Panc1 (cell line): Measurements from ENCODE around the gene PLCXD1. TPM values are rescaled to one million over a fixed set of nuclear protein-coding genes. Genes with fewer than 3 reads are reported as not detected.
"Not testable (repeated sequence)": the region's sequence is repeated elsewhere in the genome, so short reads cannot be mapped to it uniquely, and the experiment has no call there.

Experiments used
- ATAC-seq: fragments of 200-7000 bp; cut with Tn5 transposase; 2 replicates; pipeline ENCODE4 v1.9.1; 2020; ENCODE audit warnings: mild to moderate bottlenecking, moderate library complexity
- BruUV-seq: library from RNA; stranded (reverse); fragments of 400-500 nt; replicated peaks from 2 replicates; lab custom pipeline; 2021; lab: Mats Ljungman, UMichigan
- CTCF ChIA-PET: fragments of 300-600 bp; sonication (Branson Sonifier 250); formaldehyde crosslinking; loops from one replicate; lab custom pipeline; 2022; ENCODE audit warnings: antibody characterized with exemption; lab: Charles Lee
- POLR2A ChIA-PET: fragments of 300-600 bp; sonication (Branson Sonifier 250); formaldehyde crosslinking; loops from one replicate; lab custom pipeline; 2022; ENCODE audit warnings: antibody characterized with exemption; lab: Charles Lee
- DNase-seq: peaks from one replicate; pipeline ENCODE4 v3.0.0-alpha.2; 2010; ENCODE audit warnings: low read depth, low spot score
- H3K27ac ChIP-seq: 2 replicates; pipeline ENCODE4 v1.5.1; 2011; ENCODE audit warnings: mild to moderate bottlenecking, low read length, inconsistent platforms
- H3K27me3 ChIP-seq: fragments of 200-500 bp; sonication (Bioruptor generic); 2 replicates; pipeline ENCODE4 v1.6.0; 2014; ENCODE audit warnings: low read length, inconsistent platforms; ENCODE audit not compliant: control insufficient read depth, insufficient read depth
- H3K36me3 ChIP-seq: fragments of 200-500 bp; sonication (Bioruptor generic); 2 replicates; pipeline ENCODE4 v1.5.1; 2014; ENCODE audit warnings: inconsistent platforms, mild to moderate bottlenecking, low read length, moderate library complexity; ENCODE audit not compliant: control insufficient read depth, insufficient read depth
- H3K4me1 ChIP-seq: 2 replicates; pipeline ENCODE4 v1.5.1; 2011; ENCODE audit warnings: inconsistent platforms, mild to moderate bottlenecking, low read length, moderate library complexity; ENCODE audit not compliant: control insufficient read depth, insufficient read depth
- H3K4me3 ChIP-seq, 2 experiments: 2 replicates each; pipeline ENCODE4 v1.5.1; 2011 to 2012; ENCODE audit warnings: low read depth in 2 of 2, low read length in 2 of 2, mild to moderate bottlenecking in 2 of 2, inconsistent platforms in 1 of 2, moderate library complexity in 1 of 2
- H3K9me3 ChIP-seq: fragments of 200-500 bp; sonication (Bioruptor generic); 2 replicates; pipeline ENCODE4 v1.5.1; 2014; ENCODE audit warnings: low read depth, mild to moderate bottlenecking, inconsistent platforms, low read length, moderate library complexity; ENCODE audit not compliant: control insufficient read depth, insufficient read depth
- CTCF ChIP-seq: fragments of 450-650 bp; IDR thresholded peaks from 2 replicates; pipeline ENCODE4 v1.5.1; 2017; ENCODE audit warnings: mild to moderate bottlenecking
- POLR2AphosphoS5 ChIP-seq: IDR thresholded peaks from 2 replicates; pipeline ENCODE4 v1.6.1; 2012; ENCODE audit warnings: mild to moderate bottlenecking, low read depth, low read length, moderate library complexity
- REST ChIP-seq, 2 experiments: IDR thresholded peaks; 2 replicates each; pipeline ENCODE4 v1.6.1; 2011 to 2012; ENCODE audit warnings: low read depth in 2 of 2, control low read depth in 1 of 2, low read length in 1 of 2, mild to moderate bottlenecking in 1 of 2, moderate library complexity in 1 of 2; ENCODE audit not compliant: insufficient read depth in 1 of 2
- SIN3A ChIP-seq: IDR thresholded peaks from 2 replicates; pipeline ENCODE4 v1.6.1; 2012; ENCODE audit warnings: low read depth, mild to moderate bottlenecking, low read length, moderate library complexity, borderline replicate concordance; ENCODE audit not compliant: insufficient read depth
- TCF7L2 ChIP-seq: IDR thresholded peaks from 2 replicates; pipeline ENCODE4 v1.6.1; 2011; ENCODE audit warnings: mild to moderate bottlenecking, low read depth, low read length, inconsistent platforms
- in situ Hi-C: cut with HindIII; loops from 2 replicates; pipeline ENCODE4 v1.10.0; 2016; ENCODE audit warnings: low sequenced_read_pairs, low pct_unique_long_range_greater_than_20kb
- intact Hi-C: fragments of 100-400 bp; cut with micrococcal nuclease; formaldehyde crosslinking; loops from one replicate; pipeline ENCODE4 v1.10.0; 2022; ENCODE audit not compliant: unreplicated experiment
- total RNA-seq: library from RNA; stranded (reverse); gene quantifications from one replicate; pipeline ENCODE4 v1.2.1, GENCODE V29; 2021; ENCODE audit not compliant: unreplicated experiment

Gene PLCXD1
- total RNA-seq, 1 experiment from 2014 or later = 54.9 TPM

GRCh38 chrX:276581-277201 lies 4.5 kb upstream of the PLCXD1 start:
- peak; percentile 27; the same call in 1 of the 2 replicates for ATAC-seq
- no peaks in the 10 kb centered on the region for H3K4me1 ChIP-seq
- TF ChIP-seq POLR2AphosphoS5 (no peak), REST (IDR thresholded peaks at IDR 0.05; ENCODE audit: insufficient read depth in 1 of 2, low read depth in 2 of 2, low read length in 1 of 2) (no peak), CTCF (no peak), TCF7L2 (no peak), SIN3A (no peak)
- H3K4me3 ChIP-seq = peak overlapping the region; percentile 46 to 51
- H3K27me3 ChIP-seq = no peaks in the 10 kb centered on the region
- intact Hi-C loops = no loop called here
- no TSS peak for BruUV-seq
- no peaks in the 10 kb centered on the region for H3K9me3 ChIP-seq
- ChIA-PET CTCF (no interaction called here), POLR2A (no interaction called here)
- no peaks in the 10 kb centered on the region for H3K36me3 ChIP-seq
- in situ Hi-C loops = no loop called here
- no peak for DNase-seq
- H3K27ac ChIP-seq = peak overlapping the region; percentile 54

- Histone ChIP-seq H3K4me3 (peak overlapping the region; percentile 29 to 43), H3K27ac (peak overlapping the region; percentile 89)
- H3K36me3 ChIP-seq, BruUV-seq, in situ Hi-C loops, H3K27me3 ChIP-seq, H3K4me1 ChIP-seq, intact Hi-C loops, H3K9me3 ChIP-seq, DNase-seq, CTCF ChIA-PET, POLR2A ChIA-PET: not testable (repeated sequence)
- ATAC-seq = peak; percentile 33; the same call in 1 of the 2 replicates
These were observed 1.2 kb upstream of the PLCXD1 start for GRCh38 chrX:279757-280604.

- in situ Hi-C loops, H3K36me3 ChIP-seq, CTCF ChIA-PET, H3K9me3 ChIP-seq, H3K4me1 ChIP-seq, BruUV-seq, H3K27me3 ChIP-seq, POLR2A ChIA-PET, H3K4me3 ChIP-seq, H3K27ac ChIP-seq, DNase-seq, intact Hi-C loops, ATAC-seq: not testable (repeated sequence)
These were observed 459 bp upstream of the PLCXD1 start for GRCh38 chrX:280722-281121.

GRCh38 chrX:282000-282681 lies 960 bp downstream of the PLCXD1 start:
- POLR2A ChIA-PET, ATAC-seq, H3K27me3 ChIP-seq, DNase-seq, CTCF ChIA-PET, H3K4me1 ChIP-seq, BruUV-seq, H3K36me3 ChIP-seq, H3K9me3 ChIP-seq, intact Hi-C loops, in situ Hi-C loops: not testable (repeated sequence)
- peak overlapping the region; percentile 79 for H3K27ac ChIP-seq
- H3K4me3 ChIP-seq = peak overlapping the region; percentile 48 to 58
